ENCODE measurements around the gene CLGN. TPM values are rescaled to one million over a fixed set of nuclear protein-coding genes. Genes with fewer than 3 reads are reported as not detected.
"Not testable (repeated sequence)": the region's sequence is repeated elsewhere in the genome, so short reads cannot be mapped to it uniquely, and the experiment has no call there.

The CLGN gene
- 76.3 TPM for total RNA-seq
- long read RNA-seq, transcript CLGN-201 (15 exons, 3,043 nt) = major isoform, 53 of 60 reads
- long read RNA-seq, partial matches to known transcripts = 5 of 60 reads
- long read RNA-seq, other reads (novel, unspliced or antisense) = 2 of 60 reads

DNA sequence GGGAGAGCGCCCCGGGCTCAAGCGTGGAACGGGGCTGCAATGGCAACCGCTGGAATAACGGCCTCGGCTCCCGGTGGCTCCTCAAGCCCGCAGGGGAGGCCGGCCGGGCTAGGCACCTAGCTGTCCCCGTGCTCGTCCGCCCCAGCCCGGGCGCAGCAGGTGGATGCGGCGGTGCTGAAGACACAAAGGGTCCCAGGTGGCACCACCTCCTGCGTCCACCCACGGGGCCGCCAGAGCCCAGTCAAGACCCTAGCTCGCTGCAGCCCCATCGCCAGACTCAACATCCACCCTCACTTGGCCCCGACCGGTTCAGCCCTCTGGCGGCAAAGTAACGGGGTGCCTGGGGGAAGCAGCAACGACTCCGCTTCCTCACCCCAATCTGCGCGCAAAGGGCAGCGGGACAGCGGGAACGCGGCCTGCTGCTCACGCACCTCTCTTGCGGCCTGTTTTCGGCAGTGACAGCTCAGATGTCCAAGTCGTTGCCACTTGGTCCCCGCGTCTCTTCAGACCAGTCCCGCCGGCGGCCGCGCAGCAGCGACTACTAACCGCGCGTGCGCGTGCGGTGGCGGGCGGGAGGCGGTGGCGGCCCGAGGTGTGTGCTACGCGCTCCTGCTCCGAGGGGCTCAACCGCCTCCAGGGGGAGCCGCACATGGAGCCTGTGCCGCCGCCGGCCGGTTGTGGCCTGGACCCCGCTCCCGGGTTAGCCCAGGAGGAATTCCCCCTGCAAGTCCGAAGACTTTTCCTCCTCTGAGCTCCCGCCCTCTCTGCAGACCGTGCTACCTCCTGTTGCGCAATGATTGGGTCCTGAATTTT, at the start of gene CLGN:
CLGN (minus strand) TSS at position 543 of the 813 bp plus-strand sequence. CDS start 14,570 bp downstream, outside the sequence.
- peak; percentile 86 for DNase-seq (ENCODE audit: missing footprints)

DNA sequence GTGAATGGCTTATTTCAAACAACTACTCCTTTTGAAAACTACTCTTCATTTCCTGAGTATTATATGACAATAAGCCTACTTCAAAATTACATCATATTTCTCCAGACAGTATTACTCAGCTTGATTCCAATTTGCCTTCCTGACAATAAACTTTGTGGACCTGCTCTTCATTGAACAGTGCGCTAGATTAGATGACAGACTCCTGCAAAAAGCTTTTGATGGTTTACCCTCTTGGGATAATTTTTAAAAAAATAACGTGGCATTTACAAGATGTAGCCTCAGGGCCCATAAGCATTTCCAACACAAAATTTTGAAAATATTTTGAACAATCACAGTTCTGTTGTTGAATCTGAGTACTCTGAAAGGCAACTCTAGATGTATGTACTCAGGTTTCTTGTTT, 44.7 kb upstream of the CLGN start:
- DNase-seq (ENCODE audit: missing footprints) = no peak
- intact Hi-C loops (cut with DNase I) = no loop called here
- ATAC-seq = no peak

More for the DNA sequence above, at the start of gene CLGN:
- intact Hi-C loops (cut with DNase I) = loop anchor here (2.0 to 10.0 kb wide), 3 partner anchors 53 to 177 kb away; partner anchors contain the start of gene ELMOD2
- ATAC-seq = peak; percentile 93

DNA sequence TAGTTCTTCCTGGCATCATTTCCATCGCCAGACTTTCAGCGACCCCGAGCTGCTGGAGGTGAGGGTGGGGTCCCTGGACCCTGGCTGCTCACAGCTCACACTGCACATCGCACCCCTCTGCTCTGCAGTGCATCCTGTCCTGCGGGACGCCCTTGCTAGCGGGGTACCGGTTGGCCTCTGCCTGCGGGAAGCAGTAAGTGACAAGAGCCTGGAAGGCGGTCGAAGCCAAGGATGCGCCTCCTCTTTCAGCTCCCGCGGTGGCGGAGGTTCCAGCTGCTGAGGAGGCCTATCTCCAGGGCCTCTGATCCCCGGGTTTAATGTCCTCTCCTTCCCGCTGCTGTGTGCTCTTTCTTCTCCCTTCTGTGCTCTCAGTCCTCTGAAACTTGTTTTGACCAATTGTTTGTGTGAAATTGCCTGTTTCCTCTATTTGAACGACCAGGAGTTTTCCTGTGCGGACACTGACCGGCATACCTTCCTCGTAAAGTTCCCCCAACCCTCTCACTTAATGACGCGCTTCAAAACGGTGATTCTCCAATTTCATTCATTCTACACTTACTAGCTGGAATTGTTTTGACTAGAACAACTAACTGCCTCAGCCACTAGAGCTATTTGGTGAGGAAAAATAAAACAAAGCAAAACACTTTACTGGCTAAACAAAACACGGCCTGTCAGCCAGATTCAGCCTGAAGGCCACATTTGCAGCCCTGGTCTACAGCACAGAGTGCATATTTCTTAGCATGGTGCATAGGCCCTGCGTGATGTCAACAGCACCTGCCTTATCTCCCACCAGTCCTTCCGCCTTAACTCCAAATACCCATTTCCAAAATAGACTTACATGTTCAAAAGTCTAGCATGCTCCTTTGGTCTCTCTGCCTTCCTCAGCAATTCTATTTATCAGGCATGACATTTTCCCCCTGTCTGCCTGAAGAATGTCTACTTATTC, 42.6 kb upstream of the CLGN start:
- DNase-seq (ENCODE audit: missing footprints) = no peak
- intact Hi-C loops (cut with DNase I) = no loop called here
- ATAC-seq = no peak

- intact Hi-C loops (cut with DNase I) = no loop called here
- ATAC-seq (no peak), DNase-seq (ENCODE audit: missing footprints) (no peak)
Observed at GRCh38 chr4:140466146-140466545, 38.7 kb upstream of the CLGN start.

GRCh38 chr4:140463614-140464013, 36.2 kb upstream of the CLGN start:
- intact Hi-C loops (cut with DNase I) = no loop called here
- no peak for ATAC-seq
- DNase-seq (ENCODE audit: missing footprints) = no peak

GRCh38 chr4:140463182-140463581, 35.7 kb upstream of the CLGN start:
- ATAC-seq (no peak), DNase-seq (ENCODE audit: missing footprints) (no peak)
- intact Hi-C loops (cut with DNase I) = no loop called here

DNA sequence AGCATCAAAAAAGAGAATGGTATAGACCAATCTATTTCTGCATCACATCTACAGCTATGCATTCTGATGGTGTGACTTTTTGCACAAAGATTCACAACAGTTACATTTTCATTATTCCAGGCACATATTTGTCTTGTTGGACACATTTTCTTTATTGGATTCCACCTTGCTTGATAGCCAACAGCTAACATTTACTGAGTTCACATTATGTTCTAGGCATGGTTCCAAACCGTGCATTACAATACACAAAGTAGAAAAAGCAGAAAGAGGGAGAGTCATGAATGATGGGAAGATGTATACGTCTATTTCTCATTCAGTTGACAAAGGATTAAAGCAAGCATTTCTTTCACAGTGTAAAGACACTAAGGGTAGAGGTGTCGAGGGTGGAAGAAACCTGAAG, 22.9 kb upstream of the CLGN start:
- intact Hi-C loops (cut with DNase I) = no loop called here
- no peak for DNase-seq (ENCODE audit: missing footprints)
- ATAC-seq = no peak

GRCh38 chr4:140448830-140449229, 21.4 kb upstream of the CLGN start:
- no peak for DNase-seq (ENCODE audit: missing footprints)
- no peak for ATAC-seq
- intact Hi-C loops (cut with DNase I) = no loop called here

- DNase-seq (ENCODE audit: missing footprints) (no peak), ATAC-seq (no peak)
- intact Hi-C loops (cut with DNase I) = no loop called here
Observed at GRCh38 chr4:140448162-140448561, 20.7 kb upstream of the CLGN start.

DNA sequence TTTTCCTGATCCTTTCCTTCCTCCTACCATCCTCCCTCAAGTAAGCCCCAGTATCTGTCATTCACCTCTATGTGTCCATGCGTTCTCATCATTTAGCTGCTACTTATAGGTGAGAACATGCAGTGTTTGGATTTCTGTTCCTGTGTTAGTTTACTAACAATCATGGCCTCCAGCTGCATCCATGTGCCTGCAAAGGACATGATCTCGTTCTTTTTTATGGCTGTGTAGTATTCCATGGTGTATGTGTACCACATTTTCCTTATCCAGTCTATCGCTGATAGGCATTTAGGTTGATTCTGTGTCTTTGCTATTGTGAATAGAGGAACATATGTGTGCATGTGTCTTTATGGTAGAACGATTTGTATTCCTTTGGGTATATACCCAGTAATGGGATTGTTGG, 16.9 kb upstream of the CLGN start:
- ATAC-seq; intact Hi-C loops (cut with DNase I); DNase-seq (ENCODE audit: missing footprints): not testable (repeated sequence)

GRCh38 chr4:140439644-140440142, 12.2 kb upstream of the CLGN start:
- ATAC-seq (no peak), DNase-seq (ENCODE audit: missing footprints) (no peak)
- intact Hi-C loops (cut with DNase I) = no loop called here

DNA sequence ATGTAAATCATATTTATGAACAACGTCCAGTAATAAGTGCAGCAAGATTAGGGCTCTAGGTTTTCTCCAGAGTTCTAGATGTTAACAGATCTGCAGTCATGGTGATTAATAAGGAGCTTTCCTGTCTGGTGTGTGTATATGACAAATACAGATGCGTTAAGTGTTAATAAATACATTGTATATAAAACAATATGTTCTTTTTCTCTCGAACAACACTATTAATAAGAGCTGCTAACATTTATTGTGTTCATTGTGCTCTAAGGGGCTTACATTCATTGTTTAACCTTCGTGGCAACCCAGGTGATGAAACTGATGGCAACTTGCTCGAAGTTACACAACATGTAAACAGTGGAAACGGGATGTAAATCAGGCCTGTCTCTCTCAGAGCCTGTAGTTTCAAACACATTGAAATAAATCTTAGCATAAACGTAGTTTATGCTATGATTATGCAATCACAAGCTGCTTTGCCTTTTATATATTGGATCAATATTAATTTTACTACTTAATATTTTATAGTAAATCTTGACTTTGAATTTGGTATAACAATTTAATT, 547 bp upstream of the CLGN start:
- no peak for DNase-seq (ENCODE audit: missing footprints)
- ATAC-seq = no peak
- intact Hi-C loops (cut with DNase I) = loop anchor here (2.0 to 10.0 kb wide), 3 partner anchors 53 to 177 kb away; partner anchors contain the start of gene ELMOD2

DNA sequence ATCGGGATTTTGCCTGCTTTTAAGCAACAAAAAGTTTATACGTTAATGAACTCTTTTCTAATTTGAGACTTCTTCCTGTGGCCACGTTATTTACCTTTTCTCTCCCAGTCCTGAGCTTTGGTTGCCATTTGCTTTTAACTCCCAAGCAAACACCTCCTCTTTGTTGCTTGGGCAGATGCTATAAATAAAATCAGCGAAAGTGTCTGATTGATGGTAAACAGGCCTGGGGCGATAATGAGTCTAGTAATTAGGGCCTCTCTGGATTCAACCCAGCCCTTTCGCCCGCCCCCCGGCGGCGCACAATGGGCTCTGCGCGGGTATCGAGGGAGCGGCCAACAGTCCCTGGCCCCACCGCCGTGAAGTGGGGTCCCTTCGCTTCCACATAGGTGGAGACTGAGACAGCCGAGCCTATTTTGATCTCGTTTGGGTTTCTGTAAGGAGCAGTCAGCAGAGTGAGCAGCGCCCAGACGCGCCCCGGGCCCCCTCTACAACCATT, 790 bp downstream of the CLGN start:
- peak; percentile 66 for DNase-seq (ENCODE audit: missing footprints)
- ATAC-seq = peak; percentile 85
- intact Hi-C loops (cut with DNase I) = loop anchor here (2.0 to 10.0 kb wide), 3 partner anchors 52 to 178 kb away; partner anchors contain the start of gene ELMOD2

DNA sequence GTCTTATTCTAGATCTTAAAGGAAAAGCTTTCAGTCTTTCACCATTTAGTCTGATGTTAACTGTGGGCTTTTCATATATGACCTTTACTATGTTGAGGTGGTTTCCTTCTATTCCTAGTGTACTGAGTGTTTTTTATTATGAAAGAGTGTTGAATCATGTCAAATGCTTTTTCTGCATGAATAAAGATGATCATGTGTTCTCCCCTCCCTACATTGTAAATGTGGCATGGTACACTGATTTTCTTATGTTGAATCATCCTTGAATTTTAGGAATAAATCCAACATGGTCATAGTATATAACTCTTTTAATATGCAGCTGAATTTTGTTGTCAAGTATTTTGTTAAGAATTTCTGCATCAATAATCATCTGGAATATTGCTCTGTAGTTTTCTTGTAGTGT, 4.3 kb downstream of the CLGN start:
- intact Hi-C loops (cut with DNase I) = loop anchor here (10.0 kb wide), 1 partner anchor 182 kb away; no protein-coding TSS in a partner anchor
- DNase-seq (ENCODE audit: missing footprints) (no peak), ATAC-seq (no peak)

- ATAC-seq; intact Hi-C loops (cut with DNase I); DNase-seq (ENCODE audit: missing footprints): not testable (repeated sequence)
Observed at GRCh38 chr4:140413130-140413969, 14.1 kb downstream of the CLGN start.

GRCh38 chr4:140408974-140409373, 18.5 kb downstream of the CLGN start:
- intact Hi-C loops (cut with DNase I) = no loop called here
- DNase-seq (ENCODE audit: missing footprints) (no peak), ATAC-seq (no peak)

GRCh38 chr4:140406292-140406691, 21.2 kb downstream of the CLGN start:
- DNase-seq (ENCODE audit: missing footprints) = no peak
- ATAC-seq = no peak
- intact Hi-C loops (cut with DNase I) = no loop called here

DNA sequence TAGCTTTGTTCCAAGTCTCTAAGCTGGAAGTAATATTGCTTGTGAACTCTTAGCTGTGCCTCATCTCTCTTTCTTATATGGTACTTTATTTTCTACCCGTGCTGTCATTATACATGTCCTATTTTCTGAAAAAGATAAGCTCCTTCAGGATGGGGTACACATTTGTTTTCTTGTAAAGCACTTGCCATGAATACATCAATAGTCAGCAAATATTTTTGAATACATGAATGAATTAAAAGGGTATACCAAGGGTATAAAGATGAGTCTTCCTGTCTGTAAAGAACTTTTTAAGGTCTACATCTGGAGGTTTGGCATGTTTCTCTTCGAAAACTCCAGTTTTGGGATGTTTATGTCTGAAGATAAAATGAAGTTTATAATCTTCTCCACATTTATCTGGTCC, 27.3 kb downstream of the CLGN start:
- DNase-seq (ENCODE audit: missing footprints) = no peak
- ATAC-seq = no peak
- intact Hi-C loops (cut with DNase I) = no loop called here

All from Right ventricle myocardium inferior (tissue), 1 donor.